ENCODE measurements around the gene APH1A. TPM values are rescaled to one million over a fixed set of nuclear protein-coding genes. Genes with fewer than 3 reads are reported as not detected.

Gene APH1A
- total and polyA plus RNA-seq, 9 of the 15 experiments (the other 6 are each of a cell fraction or from before 2014, with no cell fraction given), result 5.6 to 123 (median 77.0) TPM

DNA sequence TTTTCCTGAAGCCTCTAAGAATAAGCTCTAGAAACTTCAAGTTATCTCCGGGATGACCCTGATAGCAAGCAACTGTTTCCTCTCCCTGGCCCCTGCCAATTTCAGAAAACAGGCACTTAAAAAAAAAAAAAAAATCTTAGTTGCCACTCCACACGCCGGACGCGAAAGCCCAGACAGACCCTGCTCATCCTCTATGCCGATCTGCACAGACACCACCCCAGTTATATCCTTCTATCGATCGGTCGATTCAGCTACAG lies 34.6 kb downstream of the APH1A start (continued):
- TF ChIP-seq, protein P1, sequence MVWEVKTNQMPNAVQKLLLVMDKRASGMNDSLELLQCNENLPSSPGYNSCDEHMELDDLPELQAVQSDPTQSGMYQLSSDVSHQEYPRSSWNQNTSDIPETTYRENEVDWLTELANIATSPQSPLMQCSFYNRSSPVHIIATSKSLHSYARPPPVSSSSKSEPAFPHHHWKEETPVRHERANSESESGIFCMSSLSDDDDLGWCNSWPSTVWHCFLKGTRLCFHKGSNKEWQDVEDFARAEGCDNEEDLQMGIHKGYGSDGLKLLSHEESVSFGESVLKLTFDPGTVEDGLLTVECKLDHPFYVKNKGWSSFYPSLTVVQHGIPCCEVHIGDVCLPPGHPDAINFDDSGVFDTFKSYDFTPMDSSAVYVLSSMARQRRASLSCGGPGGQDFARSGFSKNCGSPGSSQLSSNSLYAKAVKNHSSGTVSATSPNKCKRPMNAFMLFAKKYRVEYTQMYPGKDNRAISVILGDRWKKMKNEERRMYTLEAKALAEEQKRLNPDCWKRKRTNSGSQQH (CRISPR knock-in tag; IDR thresholded peaks at IDR 0.05), result 0 out of 2 replicates have a peak, but pooled peaks have one; percentile 42
- TF ChIP-seq, protein P2, sequence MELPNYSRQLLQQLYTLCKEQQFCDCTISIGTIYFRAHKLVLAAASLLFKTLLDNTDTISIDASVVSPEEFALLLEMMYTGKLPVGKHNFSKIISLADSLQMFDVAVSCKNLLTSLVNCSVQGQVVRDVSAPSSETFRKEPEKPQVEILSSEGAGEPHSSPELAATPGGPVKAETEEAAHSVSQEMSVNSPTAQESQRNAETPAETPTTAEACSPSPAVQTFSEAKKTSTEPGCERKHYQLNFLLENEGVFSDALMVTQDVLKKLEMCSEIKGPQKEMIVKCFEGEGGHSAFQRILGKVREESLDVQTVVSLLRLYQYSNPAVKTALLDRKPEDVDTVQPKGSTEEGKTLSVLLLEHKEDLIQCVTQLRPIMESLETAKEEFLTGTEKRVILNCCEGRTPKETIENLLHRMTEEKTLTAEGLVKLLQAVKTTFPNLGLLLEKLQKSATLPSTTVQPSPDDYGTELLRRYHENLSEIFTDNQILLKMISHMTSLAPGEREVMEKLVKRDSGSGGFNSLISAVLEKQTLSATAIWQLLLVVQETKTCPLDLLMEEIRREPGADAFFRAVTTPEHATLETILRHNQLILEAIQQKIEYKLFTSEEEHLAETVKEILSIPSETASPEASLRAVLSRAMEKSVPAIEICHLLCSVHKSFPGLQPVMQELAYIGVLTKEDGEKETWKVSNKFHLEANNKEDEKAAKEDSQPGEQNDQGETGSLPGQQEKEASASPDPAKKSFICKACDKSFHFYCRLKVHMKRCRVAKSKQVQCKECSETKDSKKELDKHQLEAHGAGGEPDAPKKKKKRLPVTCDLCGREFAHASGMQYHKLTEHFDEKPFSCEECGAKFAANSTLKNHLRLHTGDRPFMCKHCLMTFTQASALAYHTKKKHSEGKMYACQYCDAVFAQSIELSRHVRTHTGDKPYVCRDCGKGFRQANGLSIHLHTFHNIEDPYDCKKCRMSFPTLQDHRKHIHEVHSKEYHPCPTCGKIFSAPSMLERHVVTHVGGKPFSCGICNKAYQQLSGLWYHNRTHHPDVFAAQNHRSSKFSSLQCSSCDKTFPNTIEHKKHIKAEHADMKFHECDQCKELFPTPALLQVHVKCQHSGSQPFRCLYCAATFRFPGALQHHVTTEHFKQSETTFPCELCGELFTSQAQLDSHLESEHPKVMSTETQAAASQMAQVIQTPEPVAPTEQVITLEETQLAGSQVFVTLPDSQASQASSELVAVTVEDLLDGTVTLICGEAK (IDR thresholded peaks at IDR 0.05), result peak; percentile 47; the same call in 1 of the 2 replicates
- TF ChIP-seq, protein P2 (CRISPR knock-in tag; IDR thresholded peaks at IDR 0.05), result no peak
- TF ChIP-seq FOS (IDR thresholded peaks at IDR 0.05; ENCODE audit: extremely low read depth, insufficient read length), result no peak
- TF ChIP-seq, protein P3, sequence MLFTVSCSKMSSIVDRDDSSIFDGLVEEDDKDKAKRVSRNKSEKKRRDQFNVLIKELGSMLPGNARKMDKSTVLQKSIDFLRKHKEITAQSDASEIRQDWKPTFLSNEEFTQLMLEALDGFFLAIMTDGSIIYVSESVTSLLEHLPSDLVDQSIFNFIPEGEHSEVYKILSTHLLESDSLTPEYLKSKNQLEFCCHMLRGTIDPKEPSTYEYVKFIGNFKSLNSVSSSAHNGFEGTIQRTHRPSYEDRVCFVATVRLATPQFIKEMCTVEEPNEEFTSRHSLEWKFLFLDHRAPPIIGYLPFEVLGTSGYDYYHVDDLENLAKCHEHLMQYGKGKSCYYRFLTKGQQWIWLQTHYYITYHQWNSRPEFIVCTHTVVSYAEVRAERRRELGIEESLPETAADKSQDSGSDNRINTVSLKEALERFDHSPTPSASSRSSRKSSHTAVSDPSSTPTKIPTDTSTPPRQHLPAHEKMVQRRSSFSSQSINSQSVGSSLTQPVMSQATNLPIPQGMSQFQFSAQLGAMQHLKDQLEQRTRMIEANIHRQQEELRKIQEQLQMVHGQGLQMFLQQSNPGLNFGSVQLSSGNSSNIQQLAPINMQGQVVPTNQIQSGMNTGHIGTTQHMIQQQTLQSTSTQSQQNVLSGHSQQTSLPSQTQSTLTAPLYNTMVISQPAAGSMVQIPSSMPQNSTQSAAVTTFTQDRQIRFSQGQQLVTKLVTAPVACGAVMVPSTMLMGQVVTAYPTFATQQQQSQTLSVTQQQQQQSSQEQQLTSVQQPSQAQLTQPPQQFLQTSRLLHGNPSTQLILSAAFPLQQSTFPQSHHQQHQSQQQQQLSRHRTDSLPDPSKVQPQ (CRISPR knock-in tag; IDR thresholded peaks at IDR 0.05; ENCODE audit: borderline replicate concordance), result no peak
- 0 out of 2 replicates have a peak, but pooled peaks have one; percentile 21 for TF ChIP-seq SMARCA5 (IDR thresholded peaks at IDR 0.05)
- TF ChIP-seq RBM39 (optimal IDR thresholded peaks at IDR 0.05; ENCODE audit: low read depth, low read length), result no peak
- no peak for TF ChIP-seq HMG20B (CRISPR knock-in tag; IDR thresholded peaks at IDR 0.05)
- TF ChIP-seq ZNF551 (CRISPR knock-in tag; IDR thresholded peaks at IDR 0.05), result no peak
- TF ChIP-seq CTBP1 (IDR thresholded peaks at IDR 0.05; ENCODE audit: borderline replicate concordance), result no peak
- TF ChIP-seq, protein P4, sequence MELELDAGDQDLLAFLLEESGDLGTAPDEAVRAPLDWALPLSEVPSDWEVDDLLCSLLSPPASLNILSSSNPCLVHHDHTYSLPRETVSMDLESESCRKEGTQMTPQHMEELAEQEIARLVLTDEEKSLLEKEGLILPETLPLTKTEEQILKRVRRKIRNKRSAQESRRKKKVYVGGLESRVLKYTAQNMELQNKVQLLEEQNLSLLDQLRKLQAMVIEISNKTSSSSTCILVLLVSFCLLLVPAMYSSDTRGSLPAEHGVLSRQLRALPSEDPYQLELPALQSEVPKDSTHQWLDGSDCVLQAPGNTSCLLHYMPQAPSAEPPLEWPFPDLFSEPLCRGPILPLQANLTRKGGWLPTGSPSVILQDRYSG (tag; conservative IDR thresholded peaks at IDR 0.05; ENCODE audit: low read depth), result no peak
- TF ChIP-seq, protein P5, sequence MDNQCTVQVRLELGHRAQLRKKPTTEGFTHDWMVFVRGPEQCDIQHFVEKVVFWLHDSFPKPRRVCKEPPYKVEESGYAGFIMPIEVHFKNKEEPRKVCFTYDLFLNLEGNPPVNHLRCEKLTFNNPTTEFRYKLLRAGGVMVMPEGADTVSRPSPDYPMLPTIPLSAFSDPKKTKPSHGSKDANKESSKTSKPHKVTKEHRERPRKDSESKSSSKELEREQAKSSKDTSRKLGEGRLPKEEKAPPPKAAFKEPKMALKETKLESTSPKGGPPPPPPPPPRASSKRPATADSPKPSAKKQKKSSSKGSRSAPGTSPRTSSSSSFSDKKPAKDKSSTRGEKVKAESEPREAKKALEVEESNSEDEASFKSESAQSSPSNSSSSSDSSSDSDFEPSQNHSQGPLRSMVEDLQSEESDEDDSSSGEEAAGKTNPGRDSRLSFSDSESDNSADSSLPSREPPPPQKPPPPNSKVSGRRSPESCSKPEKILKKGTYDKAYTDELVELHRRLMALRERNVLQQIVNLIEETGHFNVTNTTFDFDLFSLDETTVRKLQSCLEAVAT (IDR thresholded peaks at IDR 0.05), result peak in 1 of 2 experiments; percentile 20; a peak in 1 of 4 replicates

All from K562 (cell line).